ENCODE results near the gene UNC5A. TPM values are rescaled to one million over a fixed set of nuclear protein-coding genes. Genes with fewer than 3 reads are reported as not detected.

The UNC5A gene
- total RNA-seq, 4 donors from 2014 or later, result 0.48 TPM; not detected in 3

GRCh38 chr5:176906126-176906525 is 95.8 kb downstream of the UNC5A start:
- TF ChIP-seq POLR2A (IDR thresholded peaks at IDR 0.05) (no peak), CTCF (IDR thresholded peaks at IDR 0.05) (no peak)
- H3K27ac ChIP-seq, result no peak overlapping the region
- no peaks in the 10 kb centered on the region for H3K36me3 ChIP-seq
- H3K27me3 ChIP-seq, result no peaks in the 10 kb centered on the region
- intact Hi-C loops (cut with DNase I; ENCODE audit: low total_unique reads), result no loop called here
- DNase-seq, result no peak
- no peaks in the 10 kb centered on the region for H3K4me1 ChIP-seq
- H3K4me3 ChIP-seq, result no peak overlapping the region
- no peaks in the 10 kb centered on the region for H3K9me3 ChIP-seq

GRCh38 chr5:176906796-176907195 is 96.4 kb downstream of the UNC5A start:
- no peaks in the 10 kb centered on the region for H3K27me3 ChIP-seq
- H3K9me3 ChIP-seq, result no peaks in the 10 kb centered on the region
- intact Hi-C loops (cut with DNase I; ENCODE audit: low total_unique reads), result no loop called here
- no peaks in the 10 kb centered on the region for H3K36me3 ChIP-seq
- no peak overlapping the region for H3K4me3 ChIP-seq
- no peak for DNase-seq
- no peak overlapping the region for H3K27ac ChIP-seq
- no peaks in the 10 kb centered on the region for H3K4me1 ChIP-seq
- TF ChIP-seq POLR2A (IDR thresholded peaks at IDR 0.05) (no peak), CTCF (IDR thresholded peaks at IDR 0.05) (no peak)

- TF ChIP-seq CTCF (IDR thresholded peaks at IDR 0.05) (no peak), POLR2A (IDR thresholded peaks at IDR 0.05) (no peak)
- DNase-seq, result no peak
- intact Hi-C loops (cut with DNase I; ENCODE audit: low total_unique reads), result no loop called here
- Histone ChIP-seq H3K4me3 (no peak overlapping the region), H3K27me3 (no peaks in the 10 kb centered on the region), H3K27ac (no peak overlapping the region), H3K4me1 (no peaks in the 10 kb centered on the region), H3K36me3 (no peaks in the 10 kb centered on the region), H3K9me3 (no peaks in the 10 kb centered on the region)
Observed at GRCh38 chr5:176908675-176909368, 98.5 kb downstream of the UNC5A start.

- no peaks in the 10 kb centered on the region for H3K4me1 ChIP-seq
- no peak overlapping the region for H3K4me3 ChIP-seq
- H3K9me3 ChIP-seq, result no peaks in the 10 kb centered on the region
- no peak for TF ChIP-seq POLR2A (IDR thresholded peaks at IDR 0.05)
- TF ChIP-seq CTCF (IDR thresholded peaks at IDR 0.05), result no peak
- DNase-seq, result no peak
- no peaks in the 10 kb centered on the region for H3K36me3 ChIP-seq
- H3K27ac ChIP-seq, result no peak overlapping the region
- intact Hi-C loops (cut with DNase I; ENCODE audit: low total_unique reads), result no loop called here
- H3K27me3 ChIP-seq, result no peaks in the 10 kb centered on the region
Observed at GRCh38 chr5:176912115-176912514, 101.8 kb downstream of the UNC5A start.

- no peaks in the 10 kb centered on the region for H3K36me3 ChIP-seq
- no peak overlapping the region for H3K4me3 ChIP-seq
- DNase-seq, result no peak
- no peaks in the 10 kb centered on the region for H3K4me1 ChIP-seq
- H3K27me3 ChIP-seq, result no peaks in the 10 kb centered on the region
- H3K9me3 ChIP-seq, result no peaks in the 10 kb centered on the region
- intact Hi-C loops (cut with DNase I; ENCODE audit: low total_unique reads), result no loop called here
- H3K27ac ChIP-seq, result no peak overlapping the region
- no peak for TF ChIP-seq CTCF (IDR thresholded peaks at IDR 0.05)
- no peak for TF ChIP-seq POLR2A (IDR thresholded peaks at IDR 0.05)
Observed at GRCh38 chr5:176915906-176916305, 105.5 kb downstream of the UNC5A start.

Measured in uterus (tissue), 4 donors.